Stimulated activated CD4-positive, alpha-beta T cell treated with anti-CD3 and anti-CD28 coated beads, Interleukin-4, amount 100 ng/mL, for 4 hours (primary cell): ENCODE results near the gene ZFPM1.

Experiments
- DNase-seq, 2 experiments: peaks; one replicate each; pipeline ENCODE4 v3.0.0-alpha.2; 2020

The ZFPM1 gene

GRCh38 chr16:88418869-88419268 lies 34.2 kb upstream of the ZFPM1 start:
- no peak for DNase-seq

- no peak for DNase-seq
These were observed 33.3 kb upstream of the ZFPM1 start for GRCh38 chr16:88419790-88420189.

- DNase-seq: no peak
These were observed 32.6 kb upstream of the ZFPM1 start for GRCh38 chr16:88420496-88420895.

GRCh38 chr16:88421301-88421700 lies 31.8 kb upstream of the ZFPM1 start:
- no peak for DNase-seq

GRCh38 chr16:88421871-88422433 lies 31.1 kb upstream of the ZFPM1 start:
- no peak for DNase-seq

- DNase-seq: no peak
These were observed 30.2 kb upstream of the ZFPM1 start for GRCh38 chr16:88422733-88423447.

- no peak for DNase-seq
These were observed 29.6 kb upstream of the ZFPM1 start for GRCh38 chr16:88423448-88423850.

GRCh38 chr16:88424587-88425235 lies 28.4 kb upstream of the ZFPM1 start:
- DNase-seq: no peak

GRCh38 chr16:88426018-88426417 lies 27.1 kb upstream of the ZFPM1 start:
- DNase-seq: no peak

GRCh38 chr16:88427376-88427775 lies 25.7 kb upstream of the ZFPM1 start:
- no peak for DNase-seq

GRCh38 chr16:88428156-88428555 lies 24.9 kb upstream of the ZFPM1 start:
- DNase-seq: no peak

GRCh38 chr16:88428616-88429386 lies 24.3 kb upstream of the ZFPM1 start:
- no peak for DNase-seq

- no peak for DNase-seq
These were observed 23.5 kb upstream of the ZFPM1 start for GRCh38 chr16:88429387-88430184.

GRCh38 chr16:88430185-88430523 lies 22.9 kb upstream of the ZFPM1 start:
- DNase-seq: no peak

GRCh38 chr16:88430524-88431446 lies 22.3 kb upstream of the ZFPM1 start:
- DNase-seq: peak; percentile 29 to 52

- no peak for DNase-seq
These were observed 21.4 kb upstream of the ZFPM1 start for GRCh38 chr16:88431651-88432050.

- no peak for DNase-seq
These were observed 20.9 kb upstream of the ZFPM1 start for GRCh38 chr16:88432174-88432573.

- DNase-seq: no peak
These were observed 20.3 kb upstream of the ZFPM1 start for GRCh38 chr16:88432753-88433152.

GRCh38 chr16:88433632-88434352 lies 19.3 kb upstream of the ZFPM1 start:
- DNase-seq: no peak

GRCh38 chr16:88434353-88434690 lies 18.8 kb upstream of the ZFPM1 start:
- no peak for DNase-seq

GRCh38 chr16:88434746-88435145 lies 18.3 kb upstream of the ZFPM1 start:
- no peak for DNase-seq
